GM23248 (cell line): ENCODE data around the gene NEURL2.

Experiments
- EZH2 ChIP-seq: fragments of 200-600 bp; sonication (generic); IDR thresholded peaks from 2 replicates; pipeline ENCODE4 v1.6.1; 2018; ENCODE audit warnings: antibody characterized with exemption, mild to moderate bottlenecking; ENCODE audit not compliant: insufficient read depth, poor library complexity, severe bottlenecking
- EZH2phosphoT487 ChIP-seq: fragments of 200-600 bp; sonication (generic); IDR thresholded peaks from 2 replicates; pipeline ENCODE4 v1.6.1; 2018; ENCODE audit warnings: antibody characterized with exemption, moderate library complexity, mild to moderate bottlenecking, low read depth; ENCODE audit not compliant: insufficient read depth

DNA sequence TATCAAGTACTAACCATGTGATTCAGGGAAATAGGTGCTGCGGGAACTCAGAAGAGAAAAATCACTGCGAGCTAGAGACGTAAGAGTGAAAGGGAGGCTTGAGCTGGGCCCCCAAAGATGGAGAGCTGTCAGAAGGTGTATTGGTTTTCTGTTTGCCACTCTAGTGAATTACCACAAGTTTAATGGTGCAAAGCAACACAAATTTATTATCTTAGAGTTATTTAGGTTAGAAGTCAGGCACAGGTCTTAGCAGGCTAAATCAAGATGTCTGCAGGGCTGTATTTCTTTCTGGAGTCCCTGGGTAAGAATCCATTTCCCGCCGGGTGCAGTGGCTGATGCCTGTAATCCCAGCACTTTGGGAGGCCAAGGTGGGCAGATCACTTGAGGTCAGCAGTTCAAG lies 31.1 kb downstream of the NEURL2 start:
- TF ChIP-seq EZH2 (no peak), EZH2phosphoT487 (no peak)
